H9 (cell line): ENCODE measurements around the gene MT3. TPM values are rescaled to one million over a fixed set of nuclear protein-coding genes. Genes with fewer than 3 reads are reported as not detected.
"Not testable (repeated sequence)": the region's sequence is repeated elsewhere in the genome, so short reads cannot be mapped to it uniquely, and the experiment has no call there.

Source experiments
- DNase-seq: peaks from one replicate; pipeline ENCODE4 v3.0.0-alpha.2; 2017
- H2AFZ ChIP-seq: one replicate; pipeline ENCODE4 v1.6.1; 2013; ENCODE audit warnings: mild to moderate bottlenecking, low read length, control low read depth, moderate library complexity
- H2AK5ac ChIP-seq: 2 replicates; pipeline ENCODE4 v1.6.1; 2013; ENCODE audit warnings: low read length, control low read depth, mixed read lengths; ENCODE audit not compliant: insufficient read length
- H2BK120ac ChIP-seq: one replicate; pipeline ENCODE4 v1.6.1; 2013; ENCODE audit warnings: low read depth, mild to moderate bottlenecking, low read length, control low read depth, inconsistent platforms; ENCODE audit not compliant: poor library complexity, severe bottlenecking
- H2BK12ac ChIP-seq: 2 replicates; pipeline ENCODE4 v1.6.1; 2013; ENCODE audit warnings: low read length, control low read depth, mixed read lengths, low read depth; ENCODE audit not compliant: insufficient read length
- H2BK15ac ChIP-seq: 2 replicates; pipeline ENCODE4 v1.6.1; 2013; ENCODE audit warnings: low read depth, low read length, control low read depth
- H2BK20ac ChIP-seq: one replicate; pipeline ENCODE4 v1.6.1; 2013; ENCODE audit warnings: low read depth, mild to moderate bottlenecking, low read length, control low read depth, inconsistent platforms; ENCODE audit not compliant: poor library complexity, severe bottlenecking
- H2BK5ac ChIP-seq: 2 replicates; pipeline ENCODE4 v1.6.1; 2013; ENCODE audit warnings: low read length, control low read depth, mixed read lengths; ENCODE audit not compliant: insufficient read length
- H3K14ac ChIP-seq: 2 replicates; pipeline ENCODE4 v1.6.1; 2013; ENCODE audit warnings: low read length, control low read depth; ENCODE audit not compliant: insufficient read depth
- H3K18ac ChIP-seq: 2 replicates; pipeline ENCODE4 v1.6.1; 2013; ENCODE audit warnings: low read depth, mild to moderate bottlenecking, mixed read lengths, low read length, control low read depth; ENCODE audit not compliant: insufficient read length
- H3K23ac ChIP-seq: 2 replicates; pipeline ENCODE4 v1.6.1; 2013; ENCODE audit warnings: low read length, control low read depth, mixed read lengths, low read depth; ENCODE audit not compliant: insufficient read length
- H3K23me2 ChIP-seq: 2 replicates; pipeline ENCODE4 v1.6.1; 2013; ENCODE audit warnings: low read depth, mild to moderate bottlenecking, mixed read lengths, low read length, control low read depth; ENCODE audit not compliant: insufficient read length, poor library complexity, severe bottlenecking
- H3K27ac ChIP-seq: 2 replicates; pipeline ENCODE4 v1.5.1; 2013; ENCODE audit warnings: low read length, control low read depth, mixed read lengths, low read depth; ENCODE audit not compliant: insufficient read length
- H3K27me3 ChIP-seq: 2 replicates; pipeline ENCODE4 v1.6.1; 2013; ENCODE audit warnings: low read length, control low read depth, inconsistent platforms; ENCODE audit not compliant: insufficient read depth
- H3K4ac ChIP-seq: 2 replicates; pipeline ENCODE4 v1.6.1; 2013; ENCODE audit warnings: low read depth, mild to moderate bottlenecking, control low read depth, inconsistent platforms, low read length, moderate library complexity
- H3K4me1 ChIP-seq: 2 replicates; pipeline ENCODE4 v1.6.1; 2013; ENCODE audit warnings: low read length, control low read depth, inconsistent platforms; ENCODE audit not compliant: insufficient read depth
- H3K4me2 ChIP-seq: 2 replicates; pipeline ENCODE4 v1.6.1; 2013; ENCODE audit warnings: low read length, control low read depth, mixed read lengths; ENCODE audit not compliant: insufficient read length, insufficient read depth
- H3K56ac ChIP-seq: 2 replicates; pipeline ENCODE4 v1.6.1; 2013; ENCODE audit warnings: low read depth, mild to moderate bottlenecking, mixed read lengths, low read length, control low read depth; ENCODE audit not compliant: insufficient read length
- H3K79me1 ChIP-seq: 2 replicates; pipeline ENCODE4 v1.6.1; 2013; ENCODE audit warnings: low read depth, mild to moderate bottlenecking, moderate library complexity, low read length, control low read depth, inconsistent platforms; ENCODE audit not compliant: insufficient read depth, poor library complexity, severe bottlenecking
- H3K79me2 ChIP-seq: 2 replicates; pipeline ENCODE4 v1.6.1; 2013; ENCODE audit warnings: low read length, control low read depth, inconsistent platforms; ENCODE audit not compliant: insufficient read depth
- H3K9ac ChIP-seq: 2 replicates; pipeline ENCODE4 v1.6.1; 2013; ENCODE audit warnings: low read length, control low read depth, mixed read lengths; ENCODE audit not compliant: insufficient read length; ENCODE audit errors: extremely low read depth
- H3K9me3 ChIP-seq: one replicate; pipeline ENCODE4 v1.6.1; 2013; ENCODE audit warnings: low read depth, low read length, inconsistent platforms; ENCODE audit not compliant: control insufficient read depth
- H3T11ph ChIP-seq: one replicate; pipeline ENCODE4 v1.6.1; 2013; ENCODE audit warnings: mild to moderate bottlenecking, low read length, control low read depth, inconsistent platforms
- H4K20me1 ChIP-seq: one replicate; pipeline ENCODE4 v1.6.1; 2013; ENCODE audit not compliant: control insufficient read depth, insufficient read length, insufficient read depth
- H4K5ac ChIP-seq: 2 replicates; pipeline ENCODE4 v1.6.1; 2013; ENCODE audit warnings: low read depth, mild to moderate bottlenecking, mixed read lengths, low read length, control low read depth; ENCODE audit not compliant: insufficient read length
- H4K8ac ChIP-seq: replicated peaks from 2 replicates; pipeline ENCODE4 v1.6.1; 2013; ENCODE audit warnings: low read length, control low read depth, mixed read lengths, low read depth; ENCODE audit not compliant: insufficient read length
- H4K91ac ChIP-seq: 2 replicates; pipeline ENCODE4 v1.6.1; 2013; ENCODE audit warnings: low read depth, mild to moderate bottlenecking, moderate library complexity, mixed read lengths, low read length, control low read depth; ENCODE audit not compliant: insufficient read length
- H3K27ac Mint-ChIP-seq, 3 experiments: 2 replicates in 2 of 3; 3 replicates in 1 of 3; pipeline ENCODE4 v1.8.0; 2020 to 2021; ENCODE audit warnings: mixed read lengths in 3 of 3, mild to moderate bottlenecking in 1 of 3, moderate library complexity in 1 of 3
- H3K27me3 Mint-ChIP-seq: 2 replicates; pipeline ENCODE4 v1.8.0; 2021; ENCODE audit warnings: low read depth, mild to moderate bottlenecking, moderate library complexity, mixed read lengths
- H3K36me3 Mint-ChIP-seq, 3 experiments: 2 replicates in 2 of 3; 3 replicates in 1 of 3; pipeline ENCODE4 v1.8.0; 2020 to 2021; ENCODE audit warnings: low read depth in 3 of 3, mixed read lengths in 3 of 3; ENCODE audit not compliant: insufficient read depth in 1 of 3
- H3K4me1 Mint-ChIP-seq, 2 experiments: 2 replicates each; pipeline ENCODE4 v1.8.0; 2020; ENCODE audit warnings: mixed read lengths in 2 of 2
- H3K4me3 Mint-ChIP-seq, 2 experiments: 2 replicates in 1 of 2; 3 replicates in 1 of 2; pipeline ENCODE4 v1.8.0; 2020 to 2021; ENCODE audit warnings: mild to moderate bottlenecking in 2 of 2, mixed read lengths in 2 of 2, moderate library complexity in 1 of 2
- H3K9me3 Mint-ChIP-seq, 2 experiments: 2 replicates in 1 of 2; 3 replicates in 1 of 2; pipeline ENCODE4 v1.8.0; 2020; ENCODE audit warnings: mild to moderate bottlenecking in 2 of 2, mixed read lengths in 2 of 2, moderate library complexity in 1 of 2
- WGBS: extraction: QIAGEN DNeasy Blood & Tissue Kit; methylation state at CpG from one replicate; pipeline ENCODE4 v1.1.7; 2013; ENCODE audit warnings: missing lambda C conversion rate, low lambda C conversion rate, mixed read lengths; ENCODE audit not compliant: insufficient read length; ENCODE audit errors: extremely low coverage; 5-methylcytosine and 5-hydroxymethylcytosine counted together
- total RNA-seq: library from RNA; stranded (reverse); gene quantifications from 2 replicates; pipeline ENCODE4 v1.2.1, GENCODE V29; 2021

The MT3 gene
- total RNA-seq, 1 experiment from 2014 or later, result not detected

DNA sequence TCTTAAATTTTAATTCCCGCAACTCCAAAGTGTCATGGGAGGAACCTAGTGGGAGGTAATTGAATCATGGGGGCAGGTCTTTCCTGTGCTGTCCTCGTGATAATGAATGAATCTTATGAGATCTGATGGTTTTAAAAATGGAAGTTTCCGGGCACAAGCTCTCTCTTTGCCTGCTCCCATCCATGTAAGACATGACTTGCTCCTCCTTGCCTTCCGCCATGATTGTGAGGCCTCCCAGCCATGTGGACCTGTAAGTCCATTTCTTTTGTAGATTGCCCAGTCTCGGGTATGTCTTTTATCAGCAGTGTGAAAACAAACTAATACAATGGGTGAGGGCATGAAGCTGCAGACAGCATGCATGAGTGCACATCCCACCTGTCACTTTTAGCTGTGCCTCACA lies 33.9 kb downstream of the MT3 start:
- not testable (repeated sequence) for H3K9ac ChIP-seq, H2BK120ac ChIP-seq, H2AK5ac ChIP-seq, H4K91ac ChIP-seq, H3T11ph ChIP-seq, H3K79me2 ChIP-seq, H4K20me1 ChIP-seq, H3K36me3 Mint-ChIP-seq, DNase-seq, H3K27ac Mint-ChIP-seq, H2AFZ ChIP-seq, H4K8ac ChIP-seq, H2BK5ac ChIP-seq, H3K23ac ChIP-seq, H3K18ac ChIP-seq, H3K27ac ChIP-seq, H3K14ac ChIP-seq, H2BK15ac ChIP-seq, H3K9me3 ChIP-seq, H3K23me2 ChIP-seq, H2BK12ac ChIP-seq, H3K4me2 ChIP-seq, H3K4me1 ChIP-seq, H4K5ac ChIP-seq, H2BK20ac ChIP-seq, H3K79me1 ChIP-seq, H3K56ac ChIP-seq, H3K4ac ChIP-seq, H3K4me3 Mint-ChIP-seq
- Mint-ChIP-seq H3K4me1 (peaks cover 54 to 67% of the 10 kb centered on the region in 2 experiments), H3K9me3 (peaks cover 3 to 19% of the 10 kb centered on the region in 2 experiments; a peak in 3 of 5 replicates), H3K27me3 (peaks cover 92% of the 10 kb centered on the region)
- H3K27me3 ChIP-seq, result peaks cover 56% of the 10 kb centered on the region
- no CpG with 5 or more reads among the region's 5 CpGs for WGBS
